CD4-positive, alpha-beta T cell treated with Interleukin-6 at 100 ng/mL for 8 hours (primary cell): ENCODE results near the gene PPP4C.

ENCODE experiments used
- DNase-seq: peaks from one replicate; pipeline ENCODE4 v3.0.0-alpha.2; 2020; ENCODE audit warnings: mixed read lengths, low spot score

Gene PPP4C

DNA sequence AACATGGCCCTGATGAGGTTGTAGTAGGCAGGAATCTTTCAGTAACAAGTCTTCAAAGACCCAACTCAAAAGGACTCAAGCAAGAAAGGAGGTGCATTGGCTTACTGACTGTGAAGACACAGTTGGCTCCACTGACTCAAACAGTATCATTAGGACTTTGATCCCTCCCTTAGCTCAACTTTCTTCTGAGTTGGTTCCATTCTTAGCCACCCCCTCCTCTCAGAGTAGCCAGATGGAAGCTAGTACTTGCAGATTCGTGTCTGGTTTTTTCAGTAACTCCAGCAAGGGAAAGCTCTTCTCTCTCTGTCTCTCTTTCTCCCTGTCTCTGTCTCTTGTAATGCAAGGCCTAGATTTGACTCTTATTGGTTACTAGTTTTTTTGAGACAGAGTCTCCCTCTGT, 52.2 kb downstream of the PPP4C start:
- no peak for DNase-seq

DNA sequence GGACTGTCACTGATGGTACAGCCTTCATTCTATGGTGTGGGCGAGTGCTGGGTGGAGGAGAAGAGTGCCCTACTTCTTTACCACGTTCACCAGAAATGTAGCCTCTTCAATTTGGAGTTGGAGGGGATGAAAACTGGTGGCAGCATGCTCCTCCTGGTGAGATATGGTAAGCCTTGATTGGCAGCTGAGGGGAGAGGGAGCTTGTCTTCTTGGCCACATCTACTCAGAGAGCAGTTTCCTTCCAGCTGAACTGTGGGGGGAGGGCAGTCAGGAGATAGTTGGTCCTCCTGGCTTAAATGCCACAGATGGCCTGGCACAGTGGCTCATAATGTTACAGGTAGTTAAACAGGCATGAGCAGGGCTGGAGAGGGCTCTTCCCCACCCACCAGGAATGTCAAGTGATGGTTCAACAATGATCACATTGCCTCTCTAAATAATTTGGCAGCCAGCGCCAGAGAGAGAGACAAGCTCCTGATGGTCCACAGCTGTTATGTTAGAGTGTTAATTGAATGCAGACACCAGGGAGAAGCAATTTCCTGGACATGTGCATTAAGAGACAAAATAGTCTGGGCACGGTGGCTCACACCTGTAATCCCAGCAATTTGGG, 56.2 kb downstream of the PPP4C start:
- DNase-seq: no peak

DNA sequence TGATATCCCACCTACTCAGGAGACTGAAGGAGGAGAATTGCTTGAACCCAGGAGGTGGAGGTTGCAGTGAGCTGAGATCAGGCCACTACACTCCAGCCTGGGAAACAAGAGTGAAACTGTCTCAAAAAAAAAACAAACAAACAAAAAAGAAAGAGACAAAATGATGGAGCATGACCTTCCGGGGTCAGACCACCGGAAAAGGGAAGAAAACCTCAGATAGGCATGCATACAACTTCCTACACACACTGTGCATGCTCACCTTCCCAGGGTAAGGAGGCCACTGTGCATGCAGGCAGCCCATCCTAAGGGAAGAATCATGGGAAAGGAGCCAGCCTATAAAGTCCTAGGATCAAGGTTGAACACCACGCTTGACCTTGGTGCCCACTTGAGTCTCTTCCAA, 56.8 kb downstream of the PPP4C start:
- no peak for DNase-seq
